ENCODE results near the gene APOL4. TPM values are rescaled to one million over a fixed set of nuclear protein-coding genes. Genes with fewer than 3 reads are reported as not detected.

Gene APOL4
- total RNA-seq, 6 experiments from 2014 or later = 1.1 to 1.6 (median 1.4) TPM; not detected in 2

- no peak overlapping the region for H3K4me3 ChIP-seq
- no peak overlapping the region for H3K27ac ChIP-seq
- intact Hi-C loops (cut with DNase I) = loop anchor here in 1 of 2 donors (10.0 kb wide), 1 partner anchor 88 kb away; no protein-coding TSS in a partner anchor
- 37% methylated on average over 3 of the region's 5 CpGs for WGBS (ENCODE audit: insufficient coverage, low coverage, low lambda C conversion rate, missing lambda C conversion rate)
- DNase-seq (no peak), ATAC-seq (peak; percentile 23 to 48 (median 40))
- no peaks in the 10 kb centered on the region for H3K27me3 ChIP-seq
- peaks cover 0 to 41% (median 14%) of the 10 kb centered on the region in 4 donors for H3K4me1 ChIP-seq
- H3K36me3 ChIP-seq = no peaks in the 10 kb centered on the region
- no peaks in the 10 kb centered on the region for H3K9me3 ChIP-seq
- TF ChIP-seq POLR2A (IDR thresholded peaks at IDR 0.05) = no peak
- TF ChIP-seq, protein P1, sequence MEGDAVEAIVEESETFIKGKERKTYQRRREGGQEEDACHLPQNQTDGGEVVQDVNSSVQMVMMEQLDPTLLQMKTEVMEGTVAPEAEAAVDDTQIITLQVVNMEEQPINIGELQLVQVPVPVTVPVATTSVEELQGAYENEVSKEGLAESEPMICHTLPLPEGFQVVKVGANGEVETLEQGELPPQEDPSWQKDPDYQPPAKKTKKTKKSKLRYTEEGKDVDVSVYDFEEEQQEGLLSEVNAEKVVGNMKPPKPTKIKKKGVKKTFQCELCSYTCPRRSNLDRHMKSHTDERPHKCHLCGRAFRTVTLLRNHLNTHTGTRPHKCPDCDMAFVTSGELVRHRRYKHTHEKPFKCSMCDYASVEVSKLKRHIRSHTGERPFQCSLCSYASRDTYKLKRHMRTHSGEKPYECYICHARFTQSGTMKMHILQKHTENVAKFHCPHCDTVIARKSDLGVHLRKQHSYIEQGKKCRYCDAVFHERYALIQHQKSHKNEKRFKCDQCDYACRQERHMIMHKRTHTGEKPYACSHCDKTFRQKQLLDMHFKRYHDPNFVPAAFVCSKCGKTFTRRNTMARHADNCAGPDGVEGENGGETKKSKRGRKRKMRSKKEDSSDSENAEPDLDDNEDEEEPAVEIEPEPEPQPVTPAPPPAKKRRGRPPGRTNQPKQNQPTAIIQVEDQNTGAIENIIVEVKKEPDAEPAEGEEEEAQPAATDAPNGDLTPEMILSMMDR (IDR thresholded peaks at IDR 0.05) = no peak
Measured at GRCh38 chr22:36197065-36197440, 4.6 kb downstream of the APOL4 start.

GRCh38 chr22:36196254-36197064 is 5.2 kb downstream of the APOL4 start:
- no peaks in the 10 kb centered on the region for H3K27me3 ChIP-seq
- H3K4me1 ChIP-seq = peaks cover 0 to 36% (median 12%) of the 10 kb centered on the region in 4 donors
- intact Hi-C loops (cut with DNase I) = loop anchor here in 1 of 2 donors (10.0 kb wide), 1 partner anchor 88 kb away; no protein-coding TSS in a partner anchor
- no peaks in the 10 kb centered on the region for H3K9me3 ChIP-seq
- no peak overlapping the region for H3K27ac ChIP-seq
- ATAC-seq (no peak), DNase-seq (no peak)
- no peak overlapping the region for H3K4me3 ChIP-seq
- WGBS (ENCODE audit: insufficient coverage, low coverage, low lambda C conversion rate, missing lambda C conversion rate) = 54% methylated on average over 6 of the region's 6 CpGs
- TF ChIP-seq POLR2A (IDR thresholded peaks at IDR 0.05) = no peak
- TF ChIP-seq, protein P1 (IDR thresholded peaks at IDR 0.05) = no peak
- H3K36me3 ChIP-seq = no peaks in the 10 kb centered on the region

DNA sequence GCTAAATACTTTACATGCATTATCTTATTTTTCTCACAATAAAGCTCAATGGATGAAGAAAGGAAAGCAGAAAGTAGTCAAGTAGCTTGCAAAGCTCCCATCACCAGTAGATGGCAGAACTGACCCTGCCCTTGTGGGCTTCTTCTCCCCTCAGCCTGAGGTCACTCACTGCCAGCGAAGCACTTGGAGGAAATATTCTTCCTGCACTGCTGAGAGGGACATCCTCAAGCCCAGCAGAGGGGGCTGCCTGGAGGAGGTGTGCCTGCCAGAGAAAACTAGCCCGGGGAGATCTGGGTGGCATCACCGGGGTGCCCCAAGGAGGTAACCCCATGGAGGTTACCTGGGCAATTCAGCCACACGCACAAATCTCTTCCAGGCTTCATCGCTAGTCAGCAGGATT is 6.6 kb downstream of the APOL4 start:
- Histone ChIP-seq H3K9me3 (no peaks in the 10 kb centered on the region), H3K36me3 (no peaks in the 10 kb centered on the region), H3K4me1 (peaks cover 0 to 36% (median 12%) of the 10 kb centered on the region in 4 donors), H3K27ac (no peak overlapping the region), H3K4me3 (no peak overlapping the region), H3K27me3 (no peaks in the 10 kb centered on the region)
- intact Hi-C loops (cut with DNase I) = loop anchor here in 1 of 2 donors (10.0 kb wide), 1 partner anchor 90 kb away; no protein-coding TSS in a partner anchor
- DNase-seq = peak in 2 of 3 donors; percentile 44 to 62
- WGBS (ENCODE audit: insufficient coverage, low coverage, low lambda C conversion rate, missing lambda C conversion rate) = 57% methylated on average over 2 of the region's 5 CpGs
- ATAC-seq = peak; percentile 69 to 75 (median 73)
- TF ChIP-seq, protein P1 (IDR thresholded peaks at IDR 0.05) = peak; percentile 69 to 79 (median 74)
- no peak for TF ChIP-seq POLR2A (IDR thresholded peaks at IDR 0.05)

DNA sequence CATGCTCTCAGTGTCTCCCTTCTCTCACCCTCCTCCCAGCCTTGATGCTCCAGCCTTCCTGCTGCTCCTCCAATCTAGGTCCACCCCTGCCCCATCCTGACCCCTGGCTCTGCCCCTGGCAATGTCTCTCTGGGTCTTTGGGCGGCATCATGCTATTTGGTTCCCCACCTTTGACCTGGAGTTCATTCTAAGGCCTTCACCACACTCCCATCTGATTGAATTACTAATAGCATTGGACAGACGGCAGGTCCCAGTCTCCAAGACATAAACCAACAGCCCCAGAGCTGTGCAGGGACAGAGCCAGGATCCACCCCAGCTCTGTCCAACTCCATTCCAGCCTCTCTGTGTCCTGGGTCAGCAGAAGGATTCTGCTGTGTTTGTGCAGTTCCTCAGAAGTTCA is 7.2 kb downstream of the APOL4 start:
- 45% methylated on average over 2 of the region's 2 CpGs for WGBS (ENCODE audit: insufficient coverage, low coverage, low lambda C conversion rate, missing lambda C conversion rate)
- Histone ChIP-seq H3K9me3 (no peaks in the 10 kb centered on the region), H3K4me3 (no peak overlapping the region), H3K36me3 (no peaks in the 10 kb centered on the region), H3K27me3 (no peaks in the 10 kb centered on the region), H3K4me1 (peaks cover 0 to 36% (median 12%) of the 10 kb centered on the region in 4 donors), H3K27ac (no peak overlapping the region)
- DNase-seq = no peak
- intact Hi-C loops (cut with DNase I) = loop anchor here in 1 of 2 donors (10.0 kb wide), 1 partner anchor 90 kb away; no protein-coding TSS in a partner anchor
- no peak for ATAC-seq
- TF ChIP-seq POLR2A (IDR thresholded peaks at IDR 0.05) = no peak
- TF ChIP-seq, protein P1 (IDR thresholded peaks at IDR 0.05) = no peak
